GM21619 (cell line): ENCODE data around the gene UNC13C.

Experiments used
- ATAC-seq: cut with Tn5 transposase; IDR thresholded peaks from one replicate; pipeline ENCODE4 v1.9.1; 2021; ENCODE audit not compliant: unreplicated experiment

Gene UNC13C

GRCh38 chr15:54620916-54621315, 642.7 kb downstream of the UNC13C start:
- ATAC-seq: no peak

- ATAC-seq: no peak
Measured at GRCh38 chr15:54636147-54636546, 657.9 kb downstream of the UNC13C start.

- ATAC-seq: no peak
Measured at GRCh38 chr15:54638666-54639065, 660.4 kb downstream of the UNC13C start.

GRCh38 chr15:54640873-54641272, 662.6 kb downstream of the UNC13C start:
- ATAC-seq: no peak

DNA sequence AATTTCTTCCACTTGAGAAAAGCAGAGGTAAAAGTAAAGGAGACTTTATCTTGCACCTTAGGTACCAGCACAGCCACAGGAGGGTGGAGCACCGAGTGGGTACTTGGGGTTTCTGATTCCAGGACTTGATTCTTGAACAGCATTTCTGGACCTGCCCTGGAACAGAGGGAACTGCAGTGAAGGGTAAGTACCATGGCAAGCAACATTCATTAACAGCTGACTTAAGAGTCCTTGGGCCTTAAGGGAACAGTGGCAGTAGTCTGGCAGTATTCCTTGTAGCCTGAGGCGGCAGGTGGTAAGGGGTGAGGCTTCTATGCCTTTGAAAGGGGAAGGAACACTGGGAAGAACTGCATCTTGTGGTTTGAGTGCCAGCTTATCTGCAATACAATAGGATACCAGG, 666.6 kb downstream of the UNC13C start:
- ATAC-seq: no peak

DNA sequence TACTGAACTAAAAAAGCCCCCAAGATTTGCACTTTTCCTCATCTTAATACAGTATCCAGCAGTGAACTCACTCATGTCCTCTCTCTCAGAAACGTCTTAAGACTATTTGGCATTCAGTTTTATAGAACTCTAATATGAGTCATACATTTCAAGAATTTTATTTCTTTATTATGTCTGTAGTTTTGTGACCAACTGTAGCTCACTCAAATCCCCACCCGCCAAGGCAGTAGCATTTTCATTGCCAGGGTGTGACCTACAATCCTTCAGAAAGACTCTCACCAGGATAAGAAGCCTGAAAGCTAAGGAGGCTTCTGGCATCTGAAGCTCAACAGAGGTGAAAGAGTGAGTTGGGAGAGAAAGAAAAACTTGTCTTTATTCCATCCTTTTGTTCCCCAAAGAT, 681.4 kb downstream of the UNC13C start:
- no peak for ATAC-seq

- ATAC-seq: no peak
Measured at GRCh38 chr15:54660356-54660755, 682.1 kb downstream of the UNC13C start.

- no peak for ATAC-seq
Measured at GRCh38 chr15:54675241-54675640, 697.0 kb downstream of the UNC13C start.

GRCh38 chr15:54681584-54681983, 703.3 kb downstream of the UNC13C start:
- no peak for ATAC-seq
